HL-60/S4 treated with retinoic acid at 250 ng/mL for 4 days and 3 days (cell line): ENCODE results near the gene DKK3.

ENCODE experiments used
- in situ Hi-C: fragments of 300-500 bp; cut with MboI; formaldehyde crosslinking; loops from 2 replicates; pipeline ENCODE4 v1.7.0; 2022; ENCODE audit warnings: low sequenced_read_pairs

The DKK3 gene

GRCh38 chr11:11948242-11948947 is 60.0 kb downstream of the DKK3 start:
- in situ Hi-C loops = no loop called here

DNA sequence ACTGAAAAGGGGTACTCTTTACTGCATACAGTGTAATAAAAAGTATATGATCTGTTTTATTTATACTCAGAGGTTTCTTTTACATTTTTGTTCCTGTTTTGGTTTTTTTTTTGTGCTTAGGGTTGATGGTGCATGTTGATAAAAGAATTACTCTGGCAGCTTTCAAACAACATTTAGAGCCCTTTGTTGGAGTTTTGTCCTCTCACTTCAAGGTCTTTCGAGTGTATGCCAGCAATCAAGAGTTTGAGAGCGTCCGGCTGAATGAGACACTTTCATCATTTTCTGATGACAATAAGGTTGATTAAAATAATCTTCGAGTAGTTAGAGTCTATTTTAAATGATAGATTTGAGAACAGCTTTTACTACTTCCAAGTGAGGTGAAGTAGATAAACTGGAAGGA is 60.6 kb downstream of the DKK3 start:
- in situ Hi-C loops = no loop called here

DNA sequence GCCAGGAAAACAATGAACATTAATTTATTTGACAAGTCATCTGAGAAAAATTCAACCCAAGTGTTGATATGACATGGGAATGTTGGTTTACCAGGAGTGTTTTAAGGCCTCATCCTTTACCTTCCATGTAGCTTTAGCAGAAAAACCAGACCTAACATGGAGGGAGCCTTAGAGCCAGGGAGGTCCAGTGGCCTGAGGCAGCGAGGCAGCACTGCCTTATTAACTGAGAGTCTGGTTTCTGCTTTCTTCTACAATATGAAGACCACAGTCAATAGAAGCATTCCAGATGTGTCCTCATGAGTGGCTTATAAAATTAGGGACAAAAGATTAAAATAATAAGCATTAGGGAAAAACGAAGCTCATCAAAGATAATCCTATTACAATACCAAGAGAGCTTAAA is 61.5 kb downstream of the DKK3 start:
- in situ Hi-C loops = no loop called here

GRCh38 chr11:11946180-11946579 is 62.2 kb downstream of the DKK3 start:
- in situ Hi-C loops = no loop called here

DNA sequence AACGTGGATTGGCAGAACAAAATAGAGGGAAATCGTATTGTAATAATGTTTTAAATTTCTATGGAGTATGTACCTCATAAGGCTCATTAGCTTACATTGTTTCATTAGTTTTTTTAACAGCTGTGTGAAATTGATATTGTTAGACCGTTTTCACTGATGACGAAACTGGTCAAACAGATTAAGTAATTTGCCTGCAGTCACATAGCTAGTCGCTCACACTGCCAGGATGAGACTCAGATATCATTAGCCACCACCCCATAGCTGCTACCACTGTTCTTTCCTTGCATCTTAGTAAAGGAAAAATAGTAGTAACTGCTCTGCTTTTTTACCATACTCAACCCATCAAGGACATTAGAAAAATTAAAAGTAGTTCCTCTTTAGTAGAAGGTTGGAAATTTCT is 64.0 kb downstream of the DKK3 start:
- in situ Hi-C loops = no loop called here

DNA sequence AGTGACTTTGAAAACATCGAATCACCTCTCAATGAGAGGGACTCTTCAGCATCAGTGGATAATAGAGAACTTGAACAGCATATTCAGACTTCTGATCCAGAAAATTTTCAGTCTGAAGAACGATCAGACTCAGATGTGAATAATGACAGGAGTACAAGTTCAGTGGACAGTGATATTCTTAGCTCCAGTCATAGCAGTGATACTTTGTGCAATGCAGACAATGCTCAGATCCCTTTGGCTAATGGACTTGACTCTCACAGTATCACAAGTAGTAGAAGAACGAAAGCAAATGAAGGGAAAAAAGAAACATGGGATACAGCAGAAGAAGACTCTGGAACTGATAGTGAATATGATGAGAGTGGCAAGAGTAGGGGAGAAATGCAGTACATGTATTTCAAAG is 65.8 kb downstream of the DKK3 start:
- in situ Hi-C loops = no loop called here

DNA sequence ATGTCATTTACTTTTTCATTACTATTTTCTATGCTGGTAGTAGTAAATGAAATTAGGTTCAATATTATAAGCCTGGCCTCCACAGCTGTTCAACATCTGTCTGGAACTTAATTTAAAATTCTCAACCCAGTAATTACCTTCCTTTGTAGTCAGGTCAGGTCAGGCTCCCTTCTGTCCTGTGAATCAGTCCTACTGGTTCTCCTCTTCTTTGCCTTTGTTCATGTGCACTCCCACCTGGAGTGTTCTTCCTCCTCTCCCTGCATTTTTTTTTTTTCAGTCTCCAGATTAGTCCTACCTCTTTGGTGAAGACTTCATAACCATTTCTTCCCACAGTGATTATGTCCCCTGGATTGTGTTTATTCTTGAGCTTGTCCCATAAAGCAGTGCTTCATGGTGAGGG is 67.9 kb downstream of the DKK3 start:
- in situ Hi-C loops = no loop called here

DNA sequence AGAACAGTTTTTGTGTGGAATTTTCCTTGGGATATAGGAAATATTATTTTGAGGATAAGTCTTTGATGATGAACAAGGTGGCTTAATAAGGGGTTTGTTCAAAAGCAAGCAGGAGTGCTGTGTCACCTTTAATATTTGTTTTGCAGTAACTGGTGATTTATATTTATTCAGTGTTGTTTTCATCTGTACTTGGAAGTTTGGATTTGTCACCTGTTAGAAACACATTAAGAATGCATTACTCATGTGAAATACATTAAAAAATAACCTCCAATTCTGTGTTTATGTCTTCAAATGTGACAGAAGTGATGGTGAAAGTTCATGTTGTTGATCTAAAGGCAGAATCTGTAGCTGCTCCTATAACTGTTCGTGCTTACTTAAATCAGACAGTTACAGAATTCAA is 70.5 kb downstream of the DKK3 start:
- in situ Hi-C loops = no loop called here

- in situ Hi-C loops = no loop called here
Observed at GRCh38 chr11:11937433-11937832, 71.0 kb downstream of the DKK3 start.

- in situ Hi-C loops = no loop called here
Observed at GRCh38 chr11:11935536-11935935, 72.9 kb downstream of the DKK3 start.

DNA sequence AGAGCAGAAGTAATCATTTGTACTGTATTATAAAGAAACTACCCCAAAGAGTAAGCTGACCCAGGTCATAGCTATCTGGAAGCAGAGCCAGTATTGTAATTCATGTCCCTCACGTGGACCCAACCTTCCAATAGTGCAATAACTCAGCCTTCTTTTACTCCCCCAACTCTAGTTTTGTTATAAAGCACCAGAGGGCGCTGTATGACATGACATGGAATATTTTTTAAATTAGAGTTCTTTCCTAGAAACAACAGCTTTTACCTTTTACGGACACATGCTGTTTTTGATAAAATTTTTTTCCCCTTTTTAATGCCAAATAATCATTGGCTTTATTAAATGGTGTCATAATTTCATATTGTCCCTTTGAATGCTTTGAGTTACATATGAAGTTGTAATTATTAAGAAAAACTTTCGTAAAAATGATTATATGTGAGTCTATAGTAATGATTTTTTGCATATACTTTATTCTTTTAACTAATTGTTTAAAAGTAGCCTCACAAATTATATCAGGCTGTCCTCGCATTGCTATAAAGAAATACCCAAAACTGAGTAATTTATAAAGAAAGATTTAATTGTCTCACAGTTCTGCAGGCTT is 76.9 kb downstream of the DKK3 start:
- in situ Hi-C loops = no loop called here

GRCh38 chr11:11929920-11930319 is 78.5 kb downstream of the DKK3 start:
- in situ Hi-C loops = no loop called here

- in situ Hi-C loops = no loop called here
Observed at GRCh38 chr11:11923828-11924227, 84.6 kb downstream of the DKK3 start.

- in situ Hi-C loops = no loop called here
Observed at GRCh38 chr11:11916981-11917399, 91.4 kb downstream of the DKK3 start.

DNA sequence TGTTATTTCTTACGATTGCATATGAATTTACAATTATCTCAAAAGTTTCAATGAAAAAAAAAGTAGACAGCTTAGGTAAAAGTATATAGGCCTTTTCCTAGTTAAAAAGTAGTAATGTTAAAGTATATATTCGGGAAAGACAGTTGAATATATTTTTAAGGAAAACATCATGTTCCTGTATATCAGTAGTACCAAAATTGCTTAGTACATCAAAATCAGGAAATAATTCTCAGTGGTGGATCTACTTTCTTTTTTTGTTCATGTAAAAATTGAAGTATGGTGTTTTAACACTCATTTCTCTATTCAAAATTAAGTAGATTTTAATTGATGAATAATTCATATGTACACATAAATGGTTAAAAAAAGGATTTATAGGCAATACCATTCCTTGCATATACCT is 92.8 kb downstream of the DKK3 start:
- in situ Hi-C loops = no loop called here

DNA sequence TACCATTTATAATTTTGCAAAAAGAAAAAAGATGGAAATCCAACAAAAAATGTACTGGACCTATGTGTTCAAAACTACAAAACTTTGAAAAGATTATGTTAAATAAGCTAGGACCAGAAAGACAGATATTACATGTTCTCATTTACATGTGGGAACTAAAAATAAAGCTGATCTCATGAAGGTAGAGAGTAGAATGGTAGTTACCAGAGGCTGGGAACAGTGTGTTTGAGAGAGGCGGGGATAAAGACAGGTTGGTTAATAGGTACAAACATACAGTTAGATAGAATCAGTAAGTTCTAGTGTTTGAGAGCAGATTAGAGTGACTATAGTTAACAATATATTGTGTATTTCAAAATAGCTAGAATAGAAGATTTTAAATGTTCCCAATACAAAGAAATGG is 95.0 kb downstream of the DKK3 start:
- in situ Hi-C loops = no loop called here
